ENCODE measurements around the gene CDCA7. TPM values are rescaled to one million over a fixed set of nuclear protein-coding genes. Genes with fewer than 3 reads are reported as not detected.

The CDCA7 gene
- total and polyA plus RNA-seq, 4 donors: 0.08 to 7.9 (median 0.17) TPM

- WGBS: 55% methylated on average over 3 of the region's 3 CpGs
- Histone ChIP-seq H3K27me3 (ENCODE audit: control insufficient read depth in 4 of 4, insufficient read depth in 4 of 4, low read length in 3 of 4) (peaks cover 0 to 8% (median 1%) of the 10 kb centered on the region in 4 donors), H3K4me3 (ENCODE audit: low read depth in 1 of 3, low read length in 3 of 3) (no peak overlapping the region), H3K4me1 (ENCODE audit: control insufficient read depth in 4 of 4, insufficient read depth in 4 of 4, low read length in 3 of 4) (peaks cover 6 to 19% (median 15%) of the 10 kb centered on the region in 4 donors), H3K9me3 (ENCODE audit: control insufficient read depth in 4 of 4, low read length in 3 of 4) (peaks cover 0 to 3% (median 0%) of the 10 kb centered on the region in 4 donors), H3K27ac (ENCODE audit: low read depth in 1 of 2, low read length in 2 of 2) (no peak overlapping the region), H3K9ac (ENCODE audit: low read depth in 1 of 2, low read length in 2 of 2) (no peak overlapping the region), H3K36me3 (ENCODE audit: control insufficient read depth in 4 of 4, insufficient read depth in 3 of 4, low read depth in 1 of 4, low read length in 3 of 4) (no peaks in the 10 kb centered on the region)
- TF ChIP-seq FOXA2 (IDR thresholded peaks at IDR 0.05) (no peak), FOXA1 (IDR thresholded peaks at IDR 0.05) (no peak), NR2F2 (IDR thresholded peaks at IDR 0.05) (no peak), TAF1 (conservative IDR thresholded peaks at IDR 0.05) (no peak), HNF4A (conservative IDR thresholded peaks at IDR 0.05) (no peak), GABPA (IDR thresholded peaks at IDR 0.05 in 1 of 2, conservative IDR thresholded peaks at IDR 0.05 in 1 of 2) (no peak), HNF4G (IDR thresholded peaks at IDR 0.05) (no peak)
- TF ChIP-seq, protein P1, sequence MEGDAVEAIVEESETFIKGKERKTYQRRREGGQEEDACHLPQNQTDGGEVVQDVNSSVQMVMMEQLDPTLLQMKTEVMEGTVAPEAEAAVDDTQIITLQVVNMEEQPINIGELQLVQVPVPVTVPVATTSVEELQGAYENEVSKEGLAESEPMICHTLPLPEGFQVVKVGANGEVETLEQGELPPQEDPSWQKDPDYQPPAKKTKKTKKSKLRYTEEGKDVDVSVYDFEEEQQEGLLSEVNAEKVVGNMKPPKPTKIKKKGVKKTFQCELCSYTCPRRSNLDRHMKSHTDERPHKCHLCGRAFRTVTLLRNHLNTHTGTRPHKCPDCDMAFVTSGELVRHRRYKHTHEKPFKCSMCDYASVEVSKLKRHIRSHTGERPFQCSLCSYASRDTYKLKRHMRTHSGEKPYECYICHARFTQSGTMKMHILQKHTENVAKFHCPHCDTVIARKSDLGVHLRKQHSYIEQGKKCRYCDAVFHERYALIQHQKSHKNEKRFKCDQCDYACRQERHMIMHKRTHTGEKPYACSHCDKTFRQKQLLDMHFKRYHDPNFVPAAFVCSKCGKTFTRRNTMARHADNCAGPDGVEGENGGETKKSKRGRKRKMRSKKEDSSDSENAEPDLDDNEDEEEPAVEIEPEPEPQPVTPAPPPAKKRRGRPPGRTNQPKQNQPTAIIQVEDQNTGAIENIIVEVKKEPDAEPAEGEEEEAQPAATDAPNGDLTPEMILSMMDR (IDR thresholded peaks at IDR 0.05; ENCODE audit: low read depth, low read length, missing input control): no peak
- no peak for DNase-seq (ENCODE audit: low spot score)
These were observed 2.7 kb downstream of the CDCA7 start for GRCh38 chr2:173357346-173357745.

GRCh38 chr2:173358616-173359015 lies 3.9 kb downstream of the CDCA7 start:
- Histone ChIP-seq H3K4me1 (ENCODE audit: control insufficient read depth in 4 of 4, insufficient read depth in 4 of 4, low read length in 3 of 4) (peaks cover 6 to 19% (median 15%) of the 10 kb centered on the region in 4 donors), H3K4me3 (ENCODE audit: low read depth in 1 of 3, low read length in 3 of 3) (no peak overlapping the region), H3K9ac (ENCODE audit: low read depth in 1 of 2, low read length in 2 of 2) (no peak overlapping the region), H3K27me3 (ENCODE audit: control insufficient read depth in 4 of 4, insufficient read depth in 4 of 4, low read length in 3 of 4) (peaks cover 0 to 6% (median 1%) of the 10 kb centered on the region in 4 donors), H3K9me3 (ENCODE audit: control insufficient read depth in 4 of 4, low read length in 3 of 4) (peaks cover 0 to 3% (median 0%) of the 10 kb centered on the region in 4 donors), H3K27ac (ENCODE audit: low read depth in 1 of 2, low read length in 2 of 2) (no peak overlapping the region), H3K36me3 (ENCODE audit: control insufficient read depth in 4 of 4, insufficient read depth in 3 of 4, low read depth in 1 of 4, low read length in 3 of 4) (no peaks in the 10 kb centered on the region)
- no peak for DNase-seq (ENCODE audit: low spot score)
- 68% methylated on average over 5 of the region's 5 CpGs for WGBS
- TF ChIP-seq FOXA1 (IDR thresholded peaks at IDR 0.05): no peak
- TF ChIP-seq SP1 (IDR thresholded peaks at IDR 0.05): no peak
- TF ChIP-seq, protein P1 (IDR thresholded peaks at IDR 0.05; ENCODE audit: low read depth, low read length, missing input control): no peak
- TF ChIP-seq NR2F2 (IDR thresholded peaks at IDR 0.05): no peak
- no peak for TF ChIP-seq ZBTB33 (IDR thresholded peaks at IDR 0.05)
- no peak for TF ChIP-seq RXRA (IDR thresholded peaks at IDR 0.05)
- TF ChIP-seq RAD21 (IDR thresholded peaks at IDR 0.05): no peak
- TF ChIP-seq, protein P2, sequence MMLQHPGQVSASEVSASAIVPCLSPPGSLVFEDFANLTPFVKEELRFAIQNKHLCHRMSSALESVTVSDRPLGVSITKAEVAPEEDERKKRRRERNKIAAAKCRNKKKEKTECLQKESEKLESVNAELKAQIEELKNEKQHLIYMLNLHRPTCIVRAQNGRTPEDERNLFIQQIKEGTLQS (IDR thresholded peaks at IDR 0.05): no peak
- no peak for TF ChIP-seq HNF4G (IDR thresholded peaks at IDR 0.05)
- TF ChIP-seq FOXA2 (IDR thresholded peaks at IDR 0.05): no peak
- TF ChIP-seq REST (IDR thresholded peaks at IDR 0.05): no peak
- TF ChIP-seq YY1 (IDR thresholded peaks at IDR 0.05): no peak
- TF ChIP-seq EGR1 (IDR thresholded peaks at IDR 0.05; ENCODE audit: low read depth in 2 of 2): no peak
- TF ChIP-seq JUND (IDR thresholded peaks at IDR 0.05): no peak
- no peak for TF ChIP-seq MAX (IDR thresholded peaks at IDR 0.05)
- TF ChIP-seq GABPA (IDR thresholded peaks at IDR 0.05 in 1 of 2, conservative IDR thresholded peaks at IDR 0.05 in 1 of 2): no peak
- TF ChIP-seq TAF1 (conservative IDR thresholded peaks at IDR 0.05): no peak
